NB4 (cell line): ENCODE measurements around the gene AIF1.

Experiments used
- POLR2A ChIP-seq: IDR thresholded peaks from 2 replicates; pipeline ENCODE4 v1.6.1; 2011; ENCODE audit warnings: mild to moderate bottlenecking; ENCODE audit not compliant: insufficient read length; ENCODE audit errors: extremely low read depth
- TF ChIP-seq, protein P1 (sequence below): IDR thresholded peaks from one replicate; pipeline ENCODE4 v1.5.1; 2012; ENCODE audit warnings: low read depth, low read length

DNA sequence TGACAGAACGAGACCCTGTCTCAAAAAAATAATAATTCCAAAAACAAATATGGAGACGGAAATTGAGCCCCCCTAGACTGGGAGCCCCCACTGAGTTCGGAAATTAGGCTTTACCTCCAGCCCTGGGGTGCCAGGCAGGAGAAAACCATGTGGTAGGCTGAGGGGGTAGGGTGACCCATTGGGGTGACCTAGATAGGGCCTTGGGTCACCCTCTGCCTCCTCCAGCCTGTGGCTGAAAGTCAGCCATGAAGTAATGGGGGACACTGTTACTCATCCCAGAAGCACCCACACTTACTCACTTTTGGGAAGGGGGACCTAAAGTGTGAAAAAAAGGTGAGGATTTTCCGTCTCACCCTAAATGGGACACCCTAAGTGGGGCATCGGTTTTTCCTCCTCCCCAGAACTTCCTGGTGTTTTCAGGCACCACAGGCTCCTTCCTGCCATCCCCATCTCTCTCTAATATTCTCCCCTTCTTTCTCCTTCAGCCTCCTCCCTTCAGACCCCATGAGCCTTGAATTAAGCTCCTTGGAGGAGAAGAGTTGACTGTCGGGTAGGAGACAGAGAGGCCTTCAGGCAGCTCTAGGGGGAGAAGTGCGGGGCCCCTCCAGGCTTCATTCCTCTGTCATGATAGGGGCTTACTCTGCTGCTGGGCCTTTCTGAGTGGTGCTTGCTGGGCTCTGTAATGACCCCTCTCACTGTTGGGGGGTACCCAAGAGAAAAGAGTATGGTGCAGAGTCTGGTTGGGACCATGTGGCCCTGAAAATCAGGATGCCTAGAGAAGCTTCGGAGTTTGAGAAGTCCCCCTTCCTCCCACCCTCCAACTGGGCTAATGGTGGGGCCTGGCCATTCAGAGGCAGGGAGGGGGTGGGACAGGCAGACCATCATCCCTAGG lies 35.2 kb upstream of the AIF1 start:
- peak; percentile 11 for TF ChIP-seq POLR2A
- TF ChIP-seq, protein P1, sequence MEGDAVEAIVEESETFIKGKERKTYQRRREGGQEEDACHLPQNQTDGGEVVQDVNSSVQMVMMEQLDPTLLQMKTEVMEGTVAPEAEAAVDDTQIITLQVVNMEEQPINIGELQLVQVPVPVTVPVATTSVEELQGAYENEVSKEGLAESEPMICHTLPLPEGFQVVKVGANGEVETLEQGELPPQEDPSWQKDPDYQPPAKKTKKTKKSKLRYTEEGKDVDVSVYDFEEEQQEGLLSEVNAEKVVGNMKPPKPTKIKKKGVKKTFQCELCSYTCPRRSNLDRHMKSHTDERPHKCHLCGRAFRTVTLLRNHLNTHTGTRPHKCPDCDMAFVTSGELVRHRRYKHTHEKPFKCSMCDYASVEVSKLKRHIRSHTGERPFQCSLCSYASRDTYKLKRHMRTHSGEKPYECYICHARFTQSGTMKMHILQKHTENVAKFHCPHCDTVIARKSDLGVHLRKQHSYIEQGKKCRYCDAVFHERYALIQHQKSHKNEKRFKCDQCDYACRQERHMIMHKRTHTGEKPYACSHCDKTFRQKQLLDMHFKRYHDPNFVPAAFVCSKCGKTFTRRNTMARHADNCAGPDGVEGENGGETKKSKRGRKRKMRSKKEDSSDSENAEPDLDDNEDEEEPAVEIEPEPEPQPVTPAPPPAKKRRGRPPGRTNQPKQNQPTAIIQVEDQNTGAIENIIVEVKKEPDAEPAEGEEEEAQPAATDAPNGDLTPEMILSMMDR, result no peak
